ENCODE measurements around the gene CSAD.
"Not testable (repeated sequence)": the region's sequence is repeated elsewhere in the genome, so short reads cannot be mapped to it uniquely, and the experiment has no call there.

Gene CSAD

DNA sequence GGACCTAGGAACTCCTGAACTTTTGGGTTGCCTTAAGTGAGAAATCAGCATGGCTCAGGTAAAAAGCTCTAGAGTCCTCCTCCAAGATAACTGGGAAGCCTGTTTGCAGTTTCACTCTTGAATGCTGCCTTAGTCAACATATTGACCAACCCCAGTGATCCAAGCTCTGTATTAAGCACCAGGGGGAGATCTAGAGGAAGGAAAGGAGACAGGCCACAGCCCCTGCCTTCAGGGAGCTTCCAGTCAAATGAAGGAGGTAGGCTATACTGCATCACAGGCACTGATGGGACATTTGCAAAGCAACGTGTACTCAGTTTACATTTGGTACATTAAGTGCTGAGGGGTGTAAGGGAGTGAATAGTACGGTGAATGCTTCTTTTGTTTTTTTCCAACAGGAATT is 1.2 kb upstream of the CSAD start:
- TF ChIP-seq, protein P1, sequence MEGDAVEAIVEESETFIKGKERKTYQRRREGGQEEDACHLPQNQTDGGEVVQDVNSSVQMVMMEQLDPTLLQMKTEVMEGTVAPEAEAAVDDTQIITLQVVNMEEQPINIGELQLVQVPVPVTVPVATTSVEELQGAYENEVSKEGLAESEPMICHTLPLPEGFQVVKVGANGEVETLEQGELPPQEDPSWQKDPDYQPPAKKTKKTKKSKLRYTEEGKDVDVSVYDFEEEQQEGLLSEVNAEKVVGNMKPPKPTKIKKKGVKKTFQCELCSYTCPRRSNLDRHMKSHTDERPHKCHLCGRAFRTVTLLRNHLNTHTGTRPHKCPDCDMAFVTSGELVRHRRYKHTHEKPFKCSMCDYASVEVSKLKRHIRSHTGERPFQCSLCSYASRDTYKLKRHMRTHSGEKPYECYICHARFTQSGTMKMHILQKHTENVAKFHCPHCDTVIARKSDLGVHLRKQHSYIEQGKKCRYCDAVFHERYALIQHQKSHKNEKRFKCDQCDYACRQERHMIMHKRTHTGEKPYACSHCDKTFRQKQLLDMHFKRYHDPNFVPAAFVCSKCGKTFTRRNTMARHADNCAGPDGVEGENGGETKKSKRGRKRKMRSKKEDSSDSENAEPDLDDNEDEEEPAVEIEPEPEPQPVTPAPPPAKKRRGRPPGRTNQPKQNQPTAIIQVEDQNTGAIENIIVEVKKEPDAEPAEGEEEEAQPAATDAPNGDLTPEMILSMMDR (IDR thresholded peaks at IDR 0.05; ENCODE audit: control insufficient read depth, insufficient read depth, low read depth, low read length, missing control alignments) = no peak
- H3K4me3 ChIP-seq (ENCODE audit: control insufficient read depth, low read depth, low read length) = peak overlapping the region; percentile 74

DNA sequence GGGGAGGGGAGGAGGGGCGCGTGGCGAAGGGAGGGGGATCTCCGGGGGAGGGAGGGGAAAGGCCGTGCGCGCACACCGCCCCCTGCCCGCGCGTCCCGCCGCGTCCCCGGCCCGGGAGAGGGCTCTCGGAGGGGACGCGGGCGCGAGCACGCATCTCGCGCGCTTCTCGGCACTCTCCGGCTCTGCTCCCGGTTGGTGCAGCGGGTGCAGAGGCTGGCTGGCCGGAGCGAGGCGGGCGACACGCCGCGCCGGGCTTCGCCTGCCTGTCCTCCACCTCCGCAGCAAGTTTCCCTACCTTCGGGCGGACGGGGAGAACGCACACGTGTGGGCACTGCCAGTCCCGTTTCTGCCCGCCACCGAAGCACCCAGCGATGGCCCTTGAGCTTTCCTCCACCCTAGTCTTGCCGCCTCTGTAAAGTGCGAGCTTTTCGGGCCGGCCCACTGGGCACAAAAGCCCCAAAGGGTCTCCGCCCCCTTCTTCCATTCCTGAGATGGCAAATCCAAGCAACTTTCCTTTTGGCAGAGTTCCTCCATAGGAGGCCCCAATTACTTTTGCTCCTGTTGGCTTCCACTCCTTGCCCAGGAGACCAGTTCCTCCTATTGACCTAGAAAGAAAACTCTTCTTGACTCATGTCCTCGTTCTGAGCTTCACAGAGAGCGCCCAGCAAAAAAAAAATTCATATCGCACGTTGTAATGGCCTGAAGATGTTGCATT is 363 bp upstream of the CSAD start:
- peak overlapping the region; percentile 74 for H3K4me3 ChIP-seq (ENCODE audit: control insufficient read depth, low read depth, low read length)
- no peak for DNase-seq (ENCODE audit: low read depth)
- TF ChIP-seq, protein P1 (IDR thresholded peaks at IDR 0.05; ENCODE audit: control insufficient read depth, insufficient read depth, low read depth, low read length, missing control alignments) = no peak

More for the DNA sequence above, 1.2 kb upstream of the CSAD start:
- no peak for DNase-seq (ENCODE audit: low read depth)

DNA sequence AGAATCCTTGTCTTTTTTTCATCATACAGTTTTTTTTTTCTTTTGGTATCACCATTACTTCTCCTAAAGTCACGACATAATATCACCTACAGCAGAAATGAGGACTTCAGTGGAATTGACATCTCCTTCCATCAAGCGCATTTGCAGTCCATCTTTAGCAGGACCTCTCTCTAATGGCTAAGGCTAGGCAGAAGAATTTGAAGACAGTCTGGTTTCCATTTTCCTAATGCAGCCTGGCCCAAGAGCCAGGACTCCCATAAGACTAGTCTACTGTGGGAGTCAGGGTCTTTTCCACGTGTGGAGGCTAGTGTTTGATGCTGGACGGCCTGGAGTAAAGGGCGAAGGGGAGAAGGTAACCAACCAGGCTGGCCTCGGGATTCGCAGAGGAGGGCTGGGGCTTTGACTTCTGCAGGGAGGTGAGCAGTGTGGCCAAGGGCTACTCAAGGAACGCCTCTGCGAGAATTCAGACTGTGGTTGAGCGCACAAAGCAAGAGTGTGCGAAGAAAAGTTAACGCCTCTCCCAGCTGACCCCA is 972 bp downstream of the CSAD start:
- TF ChIP-seq, protein P1 (IDR thresholded peaks at IDR 0.05; ENCODE audit: control insufficient read depth, insufficient read depth, low read depth, low read length, missing control alignments) = no peak
- H3K4me3 ChIP-seq (ENCODE audit: control insufficient read depth, low read depth, low read length) = peak overlapping the region; percentile 74
- DNase-seq (ENCODE audit: low read depth) = no peak

DNA sequence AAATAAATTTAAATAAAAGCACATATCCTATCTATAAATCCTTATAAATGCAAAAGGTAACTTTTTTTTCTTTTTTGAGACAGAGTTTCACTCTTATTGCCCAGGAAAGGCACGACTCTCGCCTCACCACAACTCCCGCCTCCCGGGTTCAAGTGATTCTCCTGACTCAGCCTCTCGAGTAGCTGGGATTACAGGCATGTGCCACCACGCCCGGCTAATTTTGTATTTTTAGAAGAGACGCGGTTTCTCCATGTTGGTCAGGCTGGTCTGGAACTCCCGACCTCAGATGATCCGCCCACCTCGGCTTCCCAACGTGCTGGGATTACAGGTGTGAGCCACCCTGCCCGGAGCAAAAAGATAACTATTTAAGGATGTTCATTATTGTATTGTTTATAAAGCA is 1.9 kb downstream of the CSAD start:
- not testable (repeated sequence) for DNase-seq (ENCODE audit: low read depth)

DNA sequence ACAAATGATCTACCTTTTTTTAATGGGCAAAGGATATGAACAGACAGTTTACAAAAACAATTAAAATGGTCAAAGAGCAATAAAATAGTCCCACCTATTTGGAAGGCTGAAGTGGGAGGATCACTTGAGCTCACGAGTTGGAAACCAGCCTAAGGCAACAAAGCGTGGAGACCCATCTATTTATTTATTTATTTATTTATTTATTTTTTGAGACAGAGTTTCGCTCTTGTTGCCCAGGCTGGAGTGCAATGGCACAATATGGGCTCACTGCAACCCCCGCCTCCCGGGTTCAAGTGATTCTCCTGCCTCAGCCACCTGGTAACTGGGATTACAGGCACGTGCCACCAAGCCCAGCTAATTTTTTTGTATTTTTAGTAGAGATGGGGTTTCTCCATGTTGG is 3.3 kb downstream of the CSAD start:
- H3K4me3 ChIP-seq (ENCODE audit: control insufficient read depth, low read depth, low read length) = not testable (repeated sequence)

More for the DNA sequence above, 1.9 kb downstream of the CSAD start:
- not testable (repeated sequence) for H3K4me3 ChIP-seq (ENCODE audit: control insufficient read depth, low read depth, low read length)

DNA sequence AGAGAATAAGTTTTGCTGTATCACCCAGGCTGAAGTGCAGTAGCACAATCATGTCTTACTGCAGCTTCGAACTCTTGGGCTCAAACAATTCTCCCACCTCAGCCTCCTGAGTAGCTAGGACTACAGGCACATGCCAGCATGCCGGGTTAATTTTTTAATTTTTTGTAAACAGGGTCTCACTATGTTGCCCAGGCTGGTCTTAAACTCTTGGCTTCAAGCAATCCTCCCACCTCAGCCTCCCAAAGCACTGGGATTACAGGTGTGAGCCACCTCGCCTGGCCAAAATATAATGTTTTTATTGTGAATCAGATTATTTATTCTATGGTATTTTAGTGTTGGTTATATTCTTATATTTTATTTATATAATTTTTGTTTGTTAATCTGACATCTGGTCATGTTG is 4.0 kb downstream of the CSAD start:
- H3K4me3 ChIP-seq (ENCODE audit: control insufficient read depth, low read depth, low read length) = no peak overlapping the region
- TF ChIP-seq, protein P1 (IDR thresholded peaks at IDR 0.05; ENCODE audit: control insufficient read depth, insufficient read depth, low read depth, low read length, missing control alignments) = no peak
- DNase-seq (ENCODE audit: low read depth) = no peak

More for the DNA sequence above, 3.3 kb downstream of the CSAD start:
- DNase-seq (ENCODE audit: low read depth) = not testable (repeated sequence)

DNA sequence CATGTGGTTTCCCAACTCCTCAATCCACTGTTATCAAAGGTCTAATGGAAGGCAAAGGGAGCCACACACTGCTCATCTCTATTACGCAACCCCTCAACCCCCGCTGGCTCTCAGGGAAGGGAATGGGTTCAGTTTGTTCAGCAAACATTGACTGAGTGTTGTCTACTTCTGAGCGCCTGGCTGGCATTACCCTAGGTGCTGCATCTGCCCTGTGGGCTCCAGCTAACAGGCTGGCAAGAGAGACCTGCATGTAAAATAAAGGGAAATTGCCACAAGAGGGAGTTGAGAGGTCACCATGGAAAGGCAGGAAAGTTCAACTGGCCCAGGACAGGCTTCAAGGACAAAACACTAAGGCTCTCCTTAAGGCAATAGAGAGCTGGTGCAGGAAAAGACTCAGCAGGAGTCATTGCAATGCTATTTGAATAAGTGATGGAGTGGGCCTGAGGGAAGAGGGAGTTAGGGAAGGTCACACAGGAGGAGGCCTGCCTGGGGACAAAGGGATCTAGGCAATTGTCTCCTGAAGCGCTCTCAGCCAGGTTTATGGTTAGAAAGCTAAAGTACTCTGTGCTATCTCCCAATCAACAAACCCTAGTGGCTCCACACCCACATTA is 5.7 kb downstream of the CSAD start:
- no peak for DNase-seq (ENCODE audit: low read depth)
- H3K4me3 ChIP-seq (ENCODE audit: control insufficient read depth, low read depth, low read length) = no peak overlapping the region
- TF ChIP-seq, protein P1 (IDR thresholded peaks at IDR 0.05; ENCODE audit: control insufficient read depth, insufficient read depth, low read depth, low read length, missing control alignments) = peak; percentile 29
